NCI-H69 (cell line): ENCODE data around the gene PASK.

ENCODE experiments used
- DNase-seq: peaks from one replicate; lab custom pipeline; 2025; lab: John Stamatoyannopoulos, UW

Gene PASK

GRCh38 chr2:241126201-241126611 is 23.1 kb downstream of the PASK start:
- DNase-seq = no peak

GRCh38 chr2:241125626-241126025 is 23.6 kb downstream of the PASK start:
- no peak for DNase-seq

GRCh38 chr2:241123816-241124536 is 25.3 kb downstream of the PASK start:
- no peak for DNase-seq

GRCh38 chr2:241122376-241123002 is 26.8 kb downstream of the PASK start:
- no peak for DNase-seq

- DNase-seq = no peak
Measured at GRCh38 chr2:241121008-241121407, 28.3 kb downstream of the PASK start.

GRCh38 chr2:241120440-241120839 is 28.8 kb downstream of the PASK start:
- DNase-seq = no peak

GRCh38 chr2:241118737-241119505 is 30.4 kb downstream of the PASK start:
- no peak for DNase-seq

GRCh38 chr2:241116606-241117560 is 32.4 kb downstream of the PASK start:
- no peak for DNase-seq

- DNase-seq = no peak
Measured at GRCh38 chr2:241115361-241115760, 33.9 kb downstream of the PASK start.

GRCh38 chr2:241114836-241115235 is 34.4 kb downstream of the PASK start:
- no peak for DNase-seq

- DNase-seq = no peak
Measured at GRCh38 chr2:241112592-241112991, 36.7 kb downstream of the PASK start.

GRCh38 chr2:241112046-241112445 is 37.2 kb downstream of the PASK start:
- DNase-seq = no peak

- no peak for DNase-seq
Measured at GRCh38 chr2:241111440-241111805, 37.8 kb downstream of the PASK start.

- no peak for DNase-seq
Measured at GRCh38 chr2:241110607-241111439, 38.4 kb downstream of the PASK start.

- DNase-seq = no peak
Measured at GRCh38 chr2:241110089-241110606, 39.1 kb downstream of the PASK start.

- DNase-seq = no peak
Measured at GRCh38 chr2:241109210-241110088, 39.8 kb downstream of the PASK start.

- DNase-seq = no peak
Measured at GRCh38 chr2:241108271-241109209, 40.7 kb downstream of the PASK start.

- DNase-seq = no peak
Measured at GRCh38 chr2:241107031-241107783, 42.1 kb downstream of the PASK start.
